HCT116 (cell line): ENCODE results near the gene PPIF. TPM values are rescaled to one million over a fixed set of nuclear protein-coding genes. Genes with fewer than 3 reads are reported as not detected.

Experiments
- ATAC-seq: fragments of 200-7000 bp; cut with Tn5 transposase; 2 replicates; pipeline ENCODE4 v1.9.1; 2020; ENCODE audit warnings: mild to moderate bottlenecking, moderate library complexity
- BruUV-seq: library from RNA; stranded (reverse); fragments of 400-500 nt; replicated peaks from 2 replicates; lab custom pipeline; 2021; lab: Mats Ljungman, UMichigan
- CTCF ChIA-PET: fragments of 300-600 bp; sonication (Branson Sonifier 250); formaldehyde crosslinking; loops from one replicate; lab custom pipeline; 2021; ENCODE audit warnings: antibody characterized with exemption; lab: Charles Lee
- POLR2A ChIA-PET: fragments of 300-600, 350-600 bp; sonication (Branson Sonifier 250); formaldehyde crosslinking; loops from one replicate; lab custom pipeline; 2021; ENCODE audit warnings: antibody characterized with exemption; lab: Charles Lee
- RAD21 ChIA-PET, 2 experiments: fragments of 300-600 bp; sonication (Branson Sonifier 250); formaldehyde crosslinking; loops; one replicate each; lab custom pipeline; 2023; ENCODE audit warnings: low total read pairs in 2 of 2; ENCODE audit not compliant: uncharacterized antibody in 2 of 2, unreplicated experiment in 2 of 2, low non-redundant PET in 1 of 2; lab: Charles Lee
- DNase-seq: peaks from one replicate; pipeline ENCODE4 v3.0.0-alpha.2; 2010; ENCODE audit warnings: low read depth, low spot score
- H2AFZ ChIP-seq: fragments of 200-600 bp; shearing (Covaris generic), sonication (generic); 2 replicates; pipeline ENCODE4 v1.6.1; 2017; ENCODE audit warnings: low read depth, mixed run types, mixed read lengths, antibody characterized with exemption, low read length; ENCODE audit not compliant: poor library complexity, severe bottlenecking
- H3K27ac ChIP-seq: 2 replicates; pipeline ENCODE4 v1.5.1; 2012; ENCODE audit warnings: low read depth, low read length
- H3K27me3 ChIP-seq: fragments of 200-600 bp; sonication (generic); 2 replicates; pipeline ENCODE4 v1.6.1; 2016; ENCODE audit warnings: mixed run types, low read length, mixed read lengths; ENCODE audit not compliant: insufficient read depth
- H3K36me3 ChIP-seq, 2 experiments: fragments of 200-500 bp in 1 of 2; fragments of 200-600 bp in 1 of 2; sonication (Bioruptor generic) in 1 of 2; sonication (generic) in 1 of 2; 2 replicates each; pipeline versions ENCODE4 v1.5.1 to v1.6.1; 2014 to 2016; ENCODE audit warnings: low read length in 2 of 2, inconsistent platforms in 1 of 2, mixed read lengths in 1 of 2, mixed run types in 1 of 2; ENCODE audit not compliant: insufficient read depth in 2 of 2, control insufficient read depth in 1 of 2
- H3K4me1 ChIP-seq, 2 experiments: fragments of 200-600 bp in 1 of 2; sonication (generic) in 1 of 2; 2 replicates each; pipeline versions ENCODE4 v1.5.1 to v1.6.1; 2012 to 2017; ENCODE audit warnings: low read length in 2 of 2, inconsistent platforms in 1 of 2, mild to moderate bottlenecking in 1 of 2, mixed read lengths in 1 of 2, mixed run types in 1 of 2, moderate library complexity in 1 of 2; ENCODE audit not compliant: insufficient read depth in 2 of 2, control insufficient read depth in 1 of 2
- H3K4me2 ChIP-seq: fragments of 200-600 bp; sonication (generic); 2 replicates; pipeline ENCODE4 v1.6.1; 2017; ENCODE audit warnings: mixed run types, low read length, mixed read lengths
- H3K4me3 ChIP-seq, 2 experiments: fragments of 200-600 bp in 1 of 2; sonication (generic) in 1 of 2; replicated peaks in 1 of 2; 2 replicates each; pipeline ENCODE4 v1.5.1; 2011 to 2016; ENCODE audit warnings: low read length in 2 of 2, control low read depth in 1 of 2, low read depth in 1 of 2, mild to moderate bottlenecking in 1 of 2, mixed read lengths in 1 of 2, mixed run types in 1 of 2
- H3K79me2 ChIP-seq: fragments of 200-600 bp; sonication (generic); 2 replicates; pipeline ENCODE4 v1.6.1; 2017; ENCODE audit warnings: mild to moderate bottlenecking, mixed run types, low read length, moderate library complexity, mixed read lengths; ENCODE audit not compliant: insufficient read depth
- H3K9ac ChIP-seq: fragments of 200-600 bp; sonication (generic); 2 replicates; pipeline ENCODE4 v1.6.1; 2016; ENCODE audit warnings: low read length, mixed read lengths
- H3K9me2 ChIP-seq: fragments of 200-600 bp; sonication (generic), shearing (Covaris generic); 2 replicates; pipeline ENCODE4 v1.6.1; 2017; ENCODE audit warnings: mixed run types, mild to moderate bottlenecking, moderate library complexity; ENCODE audit not compliant: insufficient read depth
- H3K9me3 ChIP-seq, 2 experiments: fragments of 200-500 bp in 1 of 2; fragments of 200-600 bp in 1 of 2; sonication (Bioruptor generic) in 1 of 2; sonication (generic) in 1 of 2; 2 replicates each; pipeline ENCODE4 v1.6.1; 2014 to 2017; ENCODE audit warnings: low read length in 2 of 2, mixed read lengths in 2 of 2, inconsistent platforms in 1 of 2, low read depth in 1 of 2, mild to moderate bottlenecking in 1 of 2, mixed run types in 1 of 2, moderate library complexity in 1 of 2; ENCODE audit not compliant: control insufficient read depth in 1 of 2, insufficient read depth in 1 of 2
- H4K20me1 ChIP-seq: fragments of 200-600 bp; sonication (generic), shearing (Covaris generic); 2 replicates; pipeline ENCODE4 v1.6.1; 2017; ENCODE audit warnings: mixed run types, mild to moderate bottlenecking, moderate library complexity; ENCODE audit not compliant: insufficient read depth
- CTCF ChIP-seq, 3 experiments: fragments of 200-600 bp in 1 of 3; sonication (generic) in 1 of 3; IDR thresholded peaks in 2 of 3; conservative IDR thresholded peaks in 1 of 3; 2 replicates each; pipeline ENCODE4 v1.5.1; 2012 to 2017; ENCODE audit warnings: low read depth in 2 of 3, low read length in 2 of 3, antibody characterized with exemption in 1 of 3, borderline replicate concordance in 1 of 3, control low read depth in 1 of 3, mild to moderate bottlenecking in 1 of 3, mixed read lengths in 1 of 3, mixed run types in 1 of 3, moderate library complexity in 1 of 3; ENCODE audit not compliant: insufficient read depth in 1 of 3
- EGR1 ChIP-seq: IDR thresholded peaks from 2 replicates; pipeline ENCODE4 v1.6.1; 2012; ENCODE audit warnings: low read depth
- ELF1 ChIP-seq: IDR thresholded peaks from 2 replicates; pipeline ENCODE4 v1.6.1; 2012; ENCODE audit warnings: low read depth, borderline replicate concordance
- EZH2 ChIP-seq: fragments of 200-600 bp; sonication (generic); IDR thresholded peaks from 2 replicates; pipeline ENCODE4 v1.6.1; 2017; ENCODE audit warnings: antibody characterized with exemption, mixed run types
- EZH2phosphoT487 ChIP-seq: fragments of 200-600 bp; IDR thresholded peaks from 2 replicates; pipeline ENCODE4 v1.6.1; 2018; ENCODE audit warnings: antibody characterized with exemption, borderline replicate concordance
- JUND ChIP-seq: IDR thresholded peaks from 2 replicates; pipeline ENCODE4 v1.6.1; 2012
- POLR2A ChIP-seq: IDR thresholded peaks from 2 replicates; pipeline ENCODE4 v1.7.0; 2011; ENCODE audit warnings: borderline replicate concordance; ENCODE audit not compliant: insufficient read depth, insufficient read length; ENCODE audit errors: extremely low read depth
- POLR2AphosphoS5 ChIP-seq: IDR thresholded peaks from 2 replicates; pipeline ENCODE4 v1.6.1; 2011; ENCODE audit warnings: mild to moderate bottlenecking, low read depth, low read length, moderate library complexity
- RAD21 ChIP-seq: IDR thresholded peaks from 2 replicates; pipeline ENCODE4 v1.6.1; 2012; ENCODE audit warnings: low read depth, mild to moderate bottlenecking
- SIN3A ChIP-seq: IDR thresholded peaks from 2 replicates; pipeline ENCODE4 v1.6.1; 2012; ENCODE audit warnings: low read depth
- SP1 ChIP-seq: IDR thresholded peaks from 2 replicates; pipeline ENCODE4 v1.6.1; 2012; ENCODE audit warnings: low read depth
- SRF ChIP-seq: IDR thresholded peaks from 2 replicates; pipeline ENCODE4 v1.6.1; 2012; ENCODE audit warnings: low read depth
- ZBTB33 ChIP-seq: IDR thresholded peaks from 2 replicates; pipeline ENCODE4 v1.6.1; 2011; ENCODE audit warnings: mild to moderate bottlenecking, low read length, moderate library complexity; ENCODE audit not compliant: insufficient replicate concordance; ENCODE audit errors: extremely low read depth
- ZFX ChIP-seq: fragments of 450-650 bp; IDR thresholded peaks from 2 replicates; pipeline ENCODE4 v1.6.1; 2017
- ZNF274 ChIP-seq: fragments of 200-500 bp; sonication (Bioruptor generic); IDR thresholded peaks from 2 replicates; pipeline ENCODE4 v1.6.1; 2014; ENCODE audit warnings: mild to moderate bottlenecking, low read depth, low read length, inconsistent platforms
- intact Hi-C: fragments of 100-400 bp; cut with micrococcal nuclease; formaldehyde crosslinking; loops from 2 replicates; pipeline ENCODE4 v1.10.0; 2022
- total RNA-seq: library from RNA; stranded (reverse); gene quantifications from one replicate; pipeline ENCODE4 v1.2.1, GENCODE V29; 2021; ENCODE audit not compliant: unreplicated experiment
- TF ChIP-seq, protein P1 (sequence below): IDR thresholded peaks from 2 replicates; pipeline ENCODE4 v1.6.1; 2012; ENCODE audit warnings: low read depth
- TF ChIP-seq, protein P2 (sequence below): IDR thresholded peaks from 2 replicates; pipeline ENCODE4 v1.6.1; 2012
- TF ChIP-seq, protein P3 (sequence below): IDR thresholded peaks from 2 replicates; pipeline ENCODE4 v1.6.1; 2012

The PPIF gene
- total RNA-seq, 1 experiment from 2014 or later, result 85.0 TPM

DNA sequence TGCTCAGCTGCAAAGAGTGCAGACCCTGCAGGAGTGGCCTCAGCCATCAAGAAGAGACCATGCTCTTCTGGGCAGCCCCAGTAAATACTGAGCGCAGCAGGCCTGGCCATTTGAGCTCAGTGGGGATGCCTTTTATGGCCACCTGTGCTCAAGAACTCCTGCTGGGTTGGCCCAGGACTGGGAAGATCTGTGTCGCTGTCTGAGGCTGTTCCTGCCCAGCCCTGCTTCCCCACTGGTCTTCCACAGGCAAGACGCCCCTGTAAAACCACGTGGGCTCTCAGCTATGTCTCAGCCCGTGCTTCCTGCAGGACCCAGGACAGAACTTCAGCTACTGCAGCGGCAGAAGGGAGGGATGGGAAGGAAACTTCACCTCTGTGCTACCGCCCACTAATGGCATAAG is 10.5 kb upstream of the PPIF start:
- no TSS peak for BruUV-seq
- Histone ChIP-seq H3K4me3 (no peak overlapping the region), H3K4me1 (peaks cover 0 to 19% of the 10 kb centered on the region in 2 experiments; a peak in 2 of 4 replicates), H3K4me2 (no peak overlapping the region), H3K79me2 (no peaks in the 10 kb centered on the region), H3K27me3 (no peaks in the 10 kb centered on the region), H3K9me2 (no peaks in the 10 kb centered on the region), H3K27ac (no peak overlapping the region), H3K9ac (no peak overlapping the region), H2AFZ (no peak overlapping the region), H3K36me3 (no peaks in the 10 kb centered on the region), H3K9me3 (no peaks in the 10 kb centered on the region), H4K20me1 (no peaks in the 10 kb centered on the region)
- intact Hi-C loops, result no loop called here
- DNase-seq, result no peak
- RAD21 ChIA-PET, result no interaction called here
- POLR2A ChIA-PET, result no interaction called here
- TF ChIP-seq ZNF274 (no peak), SRF (no peak), ELF1 (no peak), EZH2phosphoT487 (no peak), POLR2AphosphoS5 (no peak), ZFX (no peak), JUND (no peak), EGR1 (no peak), POLR2A (no peak), CTCF (IDR thresholded peaks at IDR 0.05 in 2 of 3, conservative IDR thresholded peaks at IDR 0.05 in 1 of 3; ENCODE audit: borderline replicate concordance in 1 of 3, insufficient read depth in 1 of 3, low read depth in 2 of 3, low read length in 2 of 3) (no peak), SIN3A (no peak), RAD21 (no peak), EZH2 (no peak), SP1 (no peak), ZBTB33 (no peak)
- TF ChIP-seq, protein P1, sequence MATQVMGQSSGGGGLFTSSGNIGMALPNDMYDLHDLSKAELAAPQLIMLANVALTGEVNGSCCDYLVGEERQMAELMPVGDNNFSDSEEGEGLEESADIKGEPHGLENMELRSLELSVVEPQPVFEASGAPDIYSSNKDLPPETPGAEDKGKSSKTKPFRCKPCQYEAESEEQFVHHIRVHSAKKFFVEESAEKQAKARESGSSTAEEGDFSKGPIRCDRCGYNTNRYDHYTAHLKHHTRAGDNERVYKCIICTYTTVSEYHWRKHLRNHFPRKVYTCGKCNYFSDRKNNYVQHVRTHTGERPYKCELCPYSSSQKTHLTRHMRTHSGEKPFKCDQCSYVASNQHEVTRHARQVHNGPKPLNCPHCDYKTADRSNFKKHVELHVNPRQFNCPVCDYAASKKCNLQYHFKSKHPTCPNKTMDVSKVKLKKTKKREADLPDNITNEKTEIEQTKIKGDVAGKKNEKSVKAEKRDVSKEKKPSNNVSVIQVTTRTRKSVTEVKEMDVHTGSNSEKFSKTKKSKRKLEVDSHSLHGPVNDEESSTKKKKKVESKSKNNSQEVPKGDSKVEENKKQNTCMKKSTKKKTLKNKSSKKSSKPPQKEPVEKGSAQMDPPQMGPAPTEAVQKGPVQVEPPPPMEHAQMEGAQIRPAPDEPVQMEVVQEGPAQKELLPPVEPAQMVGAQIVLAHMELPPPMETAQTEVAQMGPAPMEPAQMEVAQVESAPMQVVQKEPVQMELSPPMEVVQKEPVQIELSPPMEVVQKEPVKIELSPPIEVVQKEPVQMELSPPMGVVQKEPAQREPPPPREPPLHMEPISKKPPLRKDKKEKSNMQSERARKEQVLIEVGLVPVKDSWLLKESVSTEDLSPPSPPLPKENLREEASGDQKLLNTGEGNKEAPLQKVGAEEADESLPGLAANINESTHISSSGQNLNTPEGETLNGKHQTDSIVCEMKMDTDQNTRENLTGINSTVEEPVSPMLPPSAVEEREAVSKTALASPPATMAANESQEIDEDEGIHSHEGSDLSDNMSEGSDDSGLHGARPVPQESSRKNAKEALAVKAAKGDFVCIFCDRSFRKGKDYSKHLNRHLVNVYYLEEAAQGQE, result no peak
- TF ChIP-seq, protein P2, sequence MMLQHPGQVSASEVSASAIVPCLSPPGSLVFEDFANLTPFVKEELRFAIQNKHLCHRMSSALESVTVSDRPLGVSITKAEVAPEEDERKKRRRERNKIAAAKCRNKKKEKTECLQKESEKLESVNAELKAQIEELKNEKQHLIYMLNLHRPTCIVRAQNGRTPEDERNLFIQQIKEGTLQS, result no peak
- TF ChIP-seq, protein P3, sequence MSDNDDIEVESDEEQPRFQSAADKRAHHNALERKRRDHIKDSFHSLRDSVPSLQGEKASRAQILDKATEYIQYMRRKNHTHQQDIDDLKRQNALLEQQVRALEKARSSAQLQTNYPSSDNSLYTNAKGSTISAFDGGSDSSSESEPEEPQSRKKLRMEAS, result no peak
- no peak for ATAC-seq
- CTCF ChIA-PET, result interaction anchor here (1.5 kb wide), 1 partner anchor 38 kb away, joined by 3 read pairs; no protein-coding TSS in a partner anchor
